NCI-H446 (cell line): Measurements from ENCODE around the gene OXTR.
A peak's percentile ranks its signal among the peaks of the same experiment; 100 is the strongest.

Experiments
- DNase-seq, 2 experiments: peaks; one replicate each; lab custom pipeline; 2025; lab: John Stamatoyannopoulos, UW

Gene OXTR

GRCh38 chr3:8712045-8712907 is 57.1 kb downstream of the OXTR start:
- peak in 1 of 2 experiments; percentile 15 for DNase-seq

GRCh38 chr3:8709801-8710507 is 59.5 kb downstream of the OXTR start:
- no peak for DNase-seq

- DNase-seq: no peak
Observed at GRCh38 chr3:8709287-8709686, 60.1 kb downstream of the OXTR start.

GRCh38 chr3:8705575-8705974 is 63.8 kb downstream of the OXTR start:
- no peak for DNase-seq

- DNase-seq: no peak
Observed at GRCh38 chr3:8702560-8702959, 66.9 kb downstream of the OXTR start.
